NCI-H748 (cell line): ENCODE results near the gene PNPLA6.
"Not testable (repeated sequence)": the region's sequence is repeated elsewhere in the genome, so short reads cannot be mapped to it uniquely, and the experiment has no call there.

ENCODE experiments used
- DNase-seq: peaks from one replicate; lab custom pipeline; 2025; ENCODE audit not compliant: unreplicated experiment; lab: John Stamatoyannopoulos, UW

The PNPLA6 gene

DNA sequence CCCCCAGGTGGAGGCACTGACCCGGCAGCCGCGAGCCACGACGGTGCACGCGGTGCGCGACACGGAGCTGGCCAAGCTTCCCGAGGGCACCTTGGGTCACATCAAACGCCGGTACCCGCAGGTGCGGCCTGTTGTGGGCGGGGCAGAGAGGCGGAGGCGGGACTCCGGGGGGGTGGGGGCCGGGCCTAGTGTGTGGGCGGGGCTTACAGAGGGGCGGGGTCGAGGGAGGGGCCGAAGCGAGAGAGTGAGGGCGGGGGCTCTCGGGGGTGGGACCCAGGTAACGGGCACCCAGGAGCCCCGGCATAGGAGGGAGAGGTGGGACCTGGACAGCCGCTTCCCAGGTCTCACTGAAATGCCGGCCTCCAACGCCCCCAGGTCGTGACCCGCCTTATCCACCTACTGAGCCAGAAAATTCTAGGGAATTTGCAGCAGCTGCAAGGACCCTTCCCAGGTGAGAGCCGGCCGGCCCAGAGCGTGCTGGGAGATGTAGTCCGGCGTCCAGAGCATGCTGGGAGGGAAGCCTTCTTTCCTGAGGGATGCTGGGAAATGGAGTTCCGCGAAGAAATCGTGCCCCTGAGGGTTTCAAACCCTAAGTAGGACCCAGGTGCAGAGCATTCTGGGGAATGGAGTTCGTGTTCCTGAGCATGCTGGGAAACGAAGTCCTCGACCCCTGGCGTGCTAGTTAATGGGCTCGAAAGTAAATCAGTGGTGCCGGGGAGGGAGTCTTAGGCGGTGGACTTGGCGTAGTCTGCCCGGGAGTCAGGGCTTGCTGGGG is 15.7 kb downstream of the PNPLA6 start:
- peak; percentile 19 for DNase-seq

DNA sequence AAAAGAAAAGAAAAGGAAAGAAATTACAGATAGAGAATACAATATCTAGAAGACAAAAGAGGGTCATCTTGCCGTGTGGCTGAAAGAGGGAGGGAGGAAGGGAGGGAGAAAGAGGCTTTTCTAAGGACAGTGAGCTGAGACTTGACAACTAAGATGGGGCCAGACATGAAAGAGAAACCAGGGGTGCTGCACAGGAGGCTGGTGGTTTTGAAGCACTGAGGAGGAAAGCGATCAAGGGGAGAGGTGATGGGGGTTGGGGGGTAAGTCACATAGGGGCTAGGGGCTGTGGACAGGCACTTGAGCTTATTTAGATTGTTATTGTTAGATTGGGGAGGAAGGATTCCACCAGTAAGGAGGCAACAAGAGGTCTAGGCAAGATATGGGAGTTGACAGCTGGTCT is 17.3 kb downstream of the PNPLA6 start:
- DNase-seq: no peak

DNA sequence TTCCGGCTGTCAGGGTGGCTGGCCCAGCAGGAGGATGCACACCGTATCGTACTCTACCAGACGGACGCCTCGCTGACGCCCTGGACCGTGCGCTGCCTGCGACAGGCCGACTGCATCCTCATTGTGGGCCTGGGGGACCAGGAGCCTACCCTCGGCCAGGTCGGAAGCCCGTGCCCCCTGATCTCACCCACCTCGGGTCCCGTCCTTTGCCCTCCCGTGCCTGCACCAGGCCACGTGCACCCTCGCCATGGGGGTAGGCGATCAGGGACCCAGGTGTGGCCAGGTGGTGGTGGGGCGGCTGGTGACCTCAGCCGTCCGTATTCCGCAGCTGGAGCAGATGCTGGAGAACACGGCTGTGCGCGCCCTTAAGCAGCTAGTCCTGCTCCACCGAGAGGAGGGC is 19.0 kb downstream of the PNPLA6 start:
- DNase-seq: no peak

DNA sequence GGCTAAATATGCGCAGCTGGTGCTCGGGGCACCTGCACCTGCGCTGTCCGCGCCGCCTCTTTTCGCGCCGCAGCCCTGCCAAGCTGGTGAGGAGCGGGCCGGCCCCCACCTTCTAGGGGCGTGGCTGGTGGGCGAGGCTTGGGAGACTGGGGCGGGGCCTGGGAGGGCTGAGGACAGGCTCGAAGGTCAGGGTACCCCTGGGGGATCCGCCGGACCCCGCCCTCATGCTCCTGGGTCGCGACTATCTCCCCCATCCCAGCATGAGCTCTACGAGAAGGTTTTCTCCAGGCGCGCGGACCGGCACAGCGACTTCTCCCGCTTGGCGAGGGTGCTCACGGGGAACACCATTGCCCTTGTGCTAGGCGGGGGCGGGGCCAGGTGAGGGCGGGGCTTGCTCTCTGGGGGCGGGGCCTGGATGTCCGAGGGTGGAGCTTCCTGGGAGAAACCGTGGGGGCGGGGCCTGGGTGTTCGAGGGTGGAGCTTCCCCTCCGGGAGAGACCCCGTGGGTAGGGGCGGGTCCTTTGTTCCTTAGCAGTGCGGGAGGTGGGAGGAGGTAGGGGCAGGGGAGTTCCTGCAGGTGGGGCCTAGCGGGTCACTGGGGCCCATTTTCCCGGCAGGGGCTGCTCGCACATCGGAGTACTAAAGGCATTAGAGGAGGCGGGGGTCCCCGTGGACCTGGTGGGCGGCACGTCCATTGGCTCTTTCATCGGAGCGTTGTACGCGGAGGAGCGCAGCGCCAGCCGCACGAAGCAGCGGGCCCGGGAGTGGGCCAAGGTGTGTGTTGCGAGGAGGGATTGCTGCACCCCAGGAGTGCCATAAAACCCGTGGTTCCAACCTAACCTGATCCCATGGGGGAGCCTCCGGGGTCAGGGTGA is 19.7 kb downstream of the PNPLA6 start:
- DNase-seq: no peak

DNA sequence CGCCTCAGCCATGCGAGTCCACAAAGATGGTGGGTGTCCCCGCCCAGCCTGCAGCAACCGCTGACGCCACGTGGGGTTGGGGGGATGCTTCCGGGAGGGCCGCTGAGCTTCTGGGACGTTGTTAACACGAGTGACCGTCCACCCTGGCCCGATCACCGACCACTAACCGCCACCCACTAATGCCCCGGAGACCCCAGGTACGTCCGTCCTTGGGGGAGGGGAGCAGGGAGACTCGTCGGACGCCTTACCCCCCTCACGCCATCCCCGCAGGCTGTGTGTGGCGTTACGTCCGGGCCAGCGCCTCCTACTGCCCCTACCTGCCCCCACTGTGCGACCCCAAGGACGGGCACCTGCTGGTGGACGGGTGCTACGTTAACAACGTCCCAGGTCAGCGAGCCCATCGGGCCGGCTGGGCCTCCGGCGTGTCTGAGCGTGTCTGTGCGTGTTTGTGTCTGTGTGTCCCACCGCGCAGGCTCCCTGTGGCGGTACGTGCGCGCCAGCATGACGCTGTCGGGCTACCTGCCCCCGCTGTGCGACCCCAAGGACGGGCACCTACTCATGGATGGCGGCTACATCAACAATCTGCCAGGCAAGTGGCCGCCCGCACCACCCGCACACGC is 21.3 kb downstream of the PNPLA6 start:
- DNase-seq: no peak

DNA sequence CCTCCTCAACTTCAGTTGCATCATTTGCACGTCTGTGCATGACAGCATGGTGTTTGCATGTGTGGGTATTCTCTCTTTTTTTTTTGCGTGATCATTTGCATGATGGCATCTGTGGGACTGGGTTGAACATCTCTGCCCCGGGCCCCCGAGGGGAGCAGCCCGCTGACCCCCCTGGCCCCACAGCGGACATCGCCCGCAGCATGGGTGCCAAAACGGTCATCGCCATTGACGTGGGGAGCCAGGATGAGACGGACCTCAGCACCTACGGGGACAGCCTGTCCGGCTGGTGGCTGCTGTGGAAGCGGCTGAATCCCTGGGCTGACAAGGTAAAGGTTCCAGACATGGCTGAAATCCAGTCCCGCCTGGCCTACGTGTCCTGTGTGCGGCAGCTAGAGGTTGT is 23.1 kb downstream of the PNPLA6 start:
- DNase-seq: no peak

DNA sequence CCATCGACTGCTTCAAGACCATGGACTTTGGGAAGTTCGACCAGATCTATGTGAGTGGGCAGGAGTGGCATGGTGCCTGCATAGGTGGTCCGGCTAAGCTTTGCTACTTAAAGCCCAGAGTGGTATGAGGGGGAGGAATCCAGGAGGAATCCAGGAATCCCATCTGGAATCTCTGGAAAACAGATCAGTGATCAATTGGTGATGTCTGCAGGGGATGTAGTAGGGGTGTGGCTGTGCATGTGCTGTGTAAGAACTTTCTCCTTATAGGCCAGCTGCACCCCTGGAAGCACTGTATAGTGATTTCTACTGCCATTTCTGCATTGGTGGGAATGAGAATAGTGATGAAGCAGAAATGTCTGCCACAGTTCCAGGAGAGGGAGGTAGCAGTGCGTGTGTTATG is 23.6 kb downstream of the PNPLA6 start:
- no peak for DNase-seq

DNA sequence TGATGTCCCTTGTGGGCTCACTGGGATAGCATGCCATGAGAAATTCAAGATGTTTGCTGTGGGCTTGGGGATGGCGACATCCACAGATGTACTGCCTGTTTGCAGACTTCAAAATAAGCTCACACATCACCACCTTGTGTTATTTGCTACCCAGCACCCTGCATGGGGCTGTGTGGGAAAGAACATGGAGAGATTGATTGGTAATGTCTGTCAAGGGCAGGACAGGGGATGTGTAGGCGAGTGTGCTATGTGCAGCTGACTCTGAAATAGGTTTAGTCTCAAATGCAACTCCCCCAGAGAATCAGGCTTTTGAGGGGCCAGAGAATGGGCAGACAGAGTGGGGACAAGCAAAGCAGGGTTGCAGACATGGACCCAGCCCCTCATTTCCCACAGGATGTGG is 24.7 kb downstream of the PNPLA6 start:
- no peak for DNase-seq

DNA sequence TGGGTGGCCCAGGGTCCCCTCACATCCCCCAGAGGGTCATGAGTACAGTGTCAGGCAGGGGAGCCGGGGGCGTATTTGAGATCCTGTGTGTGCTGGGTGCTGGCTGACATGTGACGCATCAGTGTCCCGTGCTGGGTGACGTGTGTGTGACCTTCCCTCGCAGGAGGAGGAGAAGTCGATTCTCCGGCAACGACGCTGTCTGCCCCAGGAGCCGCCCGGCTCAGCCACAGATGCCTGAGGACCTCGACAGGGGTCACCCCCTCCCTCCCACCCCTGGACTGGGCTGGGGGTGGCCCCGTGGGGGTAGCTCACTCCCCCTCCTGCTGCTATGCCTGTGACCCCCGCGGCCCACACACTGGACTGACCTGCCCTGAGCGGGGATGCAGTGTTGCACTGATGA is 25.8 kb downstream of the PNPLA6 start:
- no peak for DNase-seq

DNA sequence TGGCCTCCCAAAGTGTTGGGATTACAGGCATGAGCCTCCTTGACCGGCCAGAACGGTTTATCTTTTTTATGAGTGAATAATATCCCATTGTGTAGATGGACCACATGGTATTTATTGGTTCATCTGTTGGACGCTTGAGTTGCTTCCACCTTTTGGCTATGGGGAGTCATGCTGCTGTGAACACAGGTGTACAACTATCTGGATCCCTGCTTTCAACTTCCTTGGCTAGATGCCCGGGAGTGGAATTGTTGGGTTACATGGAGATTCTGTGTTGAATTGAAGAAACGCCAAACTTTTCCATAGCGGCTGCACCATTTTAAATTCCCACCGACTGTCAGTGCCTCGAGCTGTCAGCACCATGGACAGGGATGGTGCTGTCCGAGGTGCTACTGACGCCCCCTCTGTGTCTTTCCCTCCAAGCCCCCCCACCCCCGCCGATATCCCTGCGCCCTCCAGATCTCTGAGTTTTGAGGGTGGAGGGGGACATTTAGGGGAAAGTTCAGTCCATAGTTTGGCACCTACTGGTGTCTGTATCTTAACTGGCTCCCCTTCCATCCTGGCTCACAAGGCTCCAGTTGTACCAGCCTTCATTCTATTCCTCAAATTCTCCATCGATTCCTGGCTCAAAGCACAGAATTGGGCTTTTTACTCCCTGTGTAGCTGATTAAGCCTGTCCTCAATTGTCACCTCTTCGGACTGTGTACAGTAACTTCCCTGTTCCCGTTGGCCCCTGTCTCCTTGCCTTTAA is 27.3 kb downstream of the PNPLA6 start:
- DNase-seq: no peak

DNA sequence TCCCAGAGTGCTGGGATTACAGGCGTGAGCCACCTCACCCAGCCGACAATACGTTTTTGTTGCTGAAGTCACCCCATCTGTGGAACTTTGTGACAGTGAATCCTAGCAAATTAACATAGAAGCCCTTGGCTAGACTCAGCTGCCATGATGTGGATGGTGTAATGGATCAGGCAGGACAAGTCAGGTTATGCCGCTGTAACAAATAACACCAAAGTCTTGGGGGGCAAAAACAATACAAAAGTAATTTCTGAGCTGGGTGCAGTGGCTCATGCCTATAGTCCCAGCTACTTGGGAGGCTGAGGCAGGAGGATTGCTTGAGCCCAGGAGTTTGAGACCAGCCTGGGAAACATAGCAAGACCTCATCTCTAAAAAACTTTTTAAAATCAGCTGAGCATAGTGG is 29.3 kb downstream of the PNPLA6 start:
- no peak for DNase-seq

DNA sequence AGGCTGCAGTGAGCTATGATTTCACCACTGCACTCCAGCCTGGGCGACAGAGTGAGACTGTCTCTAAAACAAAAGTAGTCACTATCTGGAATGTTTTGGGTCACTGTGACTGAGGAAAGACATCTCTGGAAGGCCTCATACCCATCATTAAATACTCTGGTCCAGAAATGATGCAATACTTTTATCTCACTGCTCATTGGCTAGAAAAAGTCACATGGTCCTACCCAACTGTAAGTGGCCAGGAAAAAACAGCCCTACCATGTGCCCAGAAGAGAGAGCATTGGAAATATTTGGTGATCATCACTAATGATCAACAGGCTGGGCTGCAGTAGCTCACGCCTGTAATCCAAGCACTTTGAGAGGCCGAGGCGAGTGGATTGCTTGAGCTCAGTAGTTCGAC is 29.8 kb downstream of the PNPLA6 start:
- no peak for DNase-seq

DNA sequence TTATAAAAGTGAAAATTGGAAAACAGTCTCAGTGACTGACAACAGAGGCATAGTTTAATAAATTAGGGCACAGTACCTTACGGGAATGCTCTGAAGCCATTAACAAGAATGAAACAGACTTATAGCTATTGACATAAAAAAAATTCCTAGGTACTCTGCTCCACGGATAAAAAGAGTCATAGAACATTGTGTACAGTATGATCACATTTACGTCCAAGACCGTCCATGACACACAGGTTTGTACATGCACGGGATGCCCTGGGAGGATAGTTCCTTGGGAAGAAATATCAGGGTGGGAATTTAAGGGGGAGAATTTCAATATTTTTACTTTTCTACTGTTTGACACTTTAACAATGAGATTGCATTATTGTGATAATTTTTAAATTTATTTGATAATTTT is 35.2 kb downstream of the PNPLA6 start:
- no peak for DNase-seq

DNA sequence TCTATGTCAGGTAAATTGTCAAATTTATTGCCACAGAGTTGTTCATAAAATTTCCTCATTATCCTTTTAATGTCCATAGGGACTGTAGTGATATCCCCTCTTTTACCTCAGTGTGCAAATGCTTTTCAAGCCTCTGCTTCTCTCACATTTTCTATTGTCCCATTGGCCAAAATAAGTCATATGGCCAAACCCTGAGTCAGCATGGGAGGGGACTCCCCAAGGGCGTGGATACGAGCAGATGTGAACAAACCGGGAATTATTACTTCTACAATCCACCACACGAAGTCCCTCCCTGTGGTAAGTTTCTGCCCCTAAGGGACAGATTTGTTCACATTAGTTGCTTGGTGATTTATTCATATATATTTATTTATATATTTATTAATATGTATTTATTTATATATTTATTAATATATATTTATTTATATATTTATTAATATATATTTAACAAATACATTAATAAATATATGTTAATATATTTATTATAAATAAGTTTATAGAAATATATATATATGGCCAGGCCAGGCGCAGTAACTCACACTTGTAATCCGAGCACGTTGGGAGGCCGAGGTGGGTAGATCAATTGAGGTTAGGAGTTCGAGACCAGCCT is 40.0 kb downstream of the PNPLA6 start:
- DNase-seq: no peak

DNA sequence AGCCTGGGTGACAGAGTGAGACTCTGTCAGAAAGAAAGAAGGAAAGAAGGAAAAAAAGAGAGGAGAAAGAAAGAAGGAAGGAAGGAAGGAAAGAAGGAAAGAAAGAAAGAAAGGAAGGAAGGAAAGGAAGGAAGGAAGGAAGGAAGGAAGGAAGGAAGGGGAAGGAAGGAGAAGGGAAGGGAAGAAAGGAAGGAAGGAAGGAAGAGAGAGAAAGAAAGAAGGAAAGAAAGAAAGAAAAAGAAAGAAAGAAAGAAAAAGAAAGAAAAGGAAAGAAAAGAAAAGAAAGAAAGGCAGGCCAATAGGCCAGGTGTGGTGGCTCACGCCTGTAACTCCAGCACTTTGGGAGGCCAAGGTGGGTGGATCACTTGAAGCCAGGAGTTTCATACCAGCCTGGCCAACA is 41.9 kb downstream of the PNPLA6 start:
- not testable (repeated sequence) for DNase-seq

DNA sequence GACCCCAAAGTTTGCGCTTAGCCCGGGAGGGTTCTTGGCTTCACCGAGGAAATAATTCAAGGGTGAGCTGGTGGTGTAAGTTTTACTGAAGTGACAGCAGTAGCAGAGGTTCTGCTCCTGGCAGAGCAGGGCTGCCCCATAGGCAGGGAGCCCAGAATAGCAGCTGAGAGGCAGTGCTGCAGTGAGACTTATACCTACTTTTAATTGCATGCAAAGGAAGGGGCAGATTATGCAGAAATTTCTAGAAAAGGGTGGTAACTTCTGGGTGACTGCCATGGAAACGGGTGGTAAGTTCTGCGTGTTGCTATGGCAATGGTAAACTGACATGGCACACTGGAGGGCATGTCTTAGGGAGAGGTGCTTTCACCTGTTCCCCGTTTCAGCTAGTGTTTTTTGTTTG is 42.6 kb downstream of the PNPLA6 start:
- DNase-seq: no peak

DNA sequence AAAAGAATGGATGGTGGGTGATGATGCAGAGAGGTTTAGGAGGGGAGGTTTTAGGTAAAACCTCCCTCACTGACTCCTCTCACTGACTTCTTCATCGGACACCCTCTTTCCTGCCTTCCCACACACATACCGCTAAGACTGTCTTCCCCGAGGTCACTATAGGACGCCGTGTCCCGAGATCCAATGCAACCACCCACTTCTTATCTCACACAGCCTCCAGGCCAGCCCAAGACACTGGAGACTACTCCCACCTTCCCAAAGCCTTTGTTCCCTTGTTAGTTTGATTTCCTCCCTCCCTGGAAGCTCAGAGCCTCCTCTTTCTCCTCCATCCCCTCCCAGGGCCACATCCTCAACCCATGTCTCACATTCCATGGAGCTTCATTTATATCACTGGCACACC is 43.7 kb downstream of the PNPLA6 start:
- DNase-seq: no peak

DNA sequence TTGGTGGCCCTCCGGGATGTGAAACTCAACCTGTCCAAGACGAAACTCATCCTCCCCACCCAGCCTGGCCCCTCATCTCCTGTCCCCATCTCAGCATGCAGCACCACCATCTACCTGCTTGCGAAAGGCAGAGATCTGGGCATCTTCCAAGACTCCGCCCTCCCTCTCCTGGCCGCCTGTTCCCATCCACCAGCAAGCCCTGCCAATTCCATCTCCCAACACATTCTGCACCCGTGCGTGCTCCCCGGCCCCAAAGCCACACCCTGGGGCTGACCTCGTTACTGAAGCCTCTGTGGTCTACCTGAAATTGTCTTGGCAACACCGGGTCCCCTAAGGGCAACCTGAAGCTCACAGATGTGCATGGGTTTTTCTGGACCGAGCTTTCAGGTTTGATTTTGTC is 46.9 kb downstream of the PNPLA6 start:
- no peak for DNase-seq

DNA sequence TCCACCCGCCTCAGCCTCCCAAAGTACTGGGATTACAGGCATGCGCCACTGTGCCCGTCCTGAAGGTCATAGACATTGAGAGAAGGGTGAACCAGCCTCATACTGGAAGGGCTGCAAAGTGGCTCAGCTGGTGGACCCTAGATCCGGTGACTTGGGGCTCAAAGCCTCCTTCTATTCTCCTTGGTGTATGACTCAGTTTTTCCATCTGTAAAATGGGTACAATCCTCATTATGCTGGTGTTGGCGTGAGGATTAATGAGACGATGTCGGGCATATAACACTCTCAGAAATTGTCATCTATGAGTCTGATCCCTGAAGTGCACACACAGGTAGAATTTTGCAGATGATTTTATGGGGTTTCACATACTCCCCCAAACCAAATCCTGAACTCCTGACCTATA is 54.3 kb downstream of the PNPLA6 start:
- no peak for DNase-seq

DNA sequence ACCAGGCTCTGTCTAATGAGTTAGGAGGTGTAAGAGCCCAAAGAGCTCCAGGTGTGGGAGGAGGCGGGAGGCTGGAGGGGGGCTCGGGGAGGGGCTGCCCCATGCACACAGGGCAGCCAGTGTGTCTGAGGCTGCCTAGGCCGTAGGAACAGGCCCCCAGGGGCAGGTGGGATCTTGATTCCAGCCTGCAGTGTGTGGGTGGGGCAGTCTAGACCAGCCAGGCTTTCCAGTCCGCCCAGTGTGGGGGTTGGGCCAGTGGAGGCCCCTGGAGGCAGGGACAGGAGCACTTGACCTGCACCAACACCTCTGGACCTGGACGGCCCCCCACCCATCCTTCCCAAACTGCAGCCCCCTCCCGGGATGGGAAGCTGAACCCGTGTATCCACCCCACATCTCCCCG is 54.7 kb downstream of the PNPLA6 start:
- no peak for DNase-seq
